ENCODE measurements around the gene SPEN.

GRCh38 chr1:15810073-15810472, 37.4 kb upstream of the SPEN start:
- TF ChIP-seq CTCF (IDR thresholded peaks at IDR 0.05) = no peak
- no peak for TF ChIP-seq ZFX (IDR thresholded peaks at IDR 0.05; ENCODE audit: borderline replicate concordance)

Measured in 22Rv1 (cell line).